ENCODE results near the gene TNFRSF1A.

Gene TNFRSF1A

GRCh38 chr12:6382371-6382770 lies 40.5 kb upstream of the TNFRSF1A start:
- H3K79me2 ChIP-seq (ENCODE audit: control insufficient read depth, insufficient read depth, low read length, unreplicated experiment) = peaks cover 38% of the 10 kb centered on the region
- peaks cover 12% of the 10 kb centered on the region for H3K36me3 ChIP-seq (ENCODE audit: insufficient read depth, low read length)
- H2AFZ ChIP-seq (ENCODE audit: low read length, unreplicated experiment) = no peak overlapping the region
- no peak overlapping the region for H3K4me3 ChIP-seq (ENCODE audit: low read depth, low read length)
- no peak overlapping the region for H3K27ac ChIP-seq (ENCODE audit: low read depth, low read length)
- no peaks in the 10 kb centered on the region for H3K27me3 ChIP-seq (ENCODE audit: insufficient read depth, low read length)
- H3K4me1 ChIP-seq (ENCODE audit: control insufficient read depth, insufficient read depth, low read length, unreplicated experiment) = peaks cover 30% of the 10 kb centered on the region

GRCh38 chr12:6380141-6381121 lies 38.6 kb upstream of the TNFRSF1A start:
- H3K4me3 ChIP-seq (ENCODE audit: low read depth, low read length) = no peak overlapping the region
- peaks cover 35% of the 10 kb centered on the region for H3K4me1 ChIP-seq (ENCODE audit: control insufficient read depth, insufficient read depth, low read length, unreplicated experiment)
- no peaks in the 10 kb centered on the region for H3K36me3 ChIP-seq (ENCODE audit: insufficient read depth, low read length)
- no peak overlapping the region for H2AFZ ChIP-seq (ENCODE audit: low read length, unreplicated experiment)
- H3K27ac ChIP-seq (ENCODE audit: low read depth, low read length) = no peak overlapping the region
- H3K27me3 ChIP-seq (ENCODE audit: insufficient read depth, low read length) = no peaks in the 10 kb centered on the region
- peaks cover 22% of the 10 kb centered on the region for H3K79me2 ChIP-seq (ENCODE audit: control insufficient read depth, insufficient read depth, low read length, unreplicated experiment)

- Histone ChIP-seq H3K79me2 (ENCODE audit: control insufficient read depth, insufficient read depth, low read length, unreplicated experiment) (peaks cover 7% of the 10 kb centered on the region), H2AFZ (ENCODE audit: low read length, unreplicated experiment) (no peak overlapping the region), H3K4me3 (ENCODE audit: low read depth, low read length) (no peak overlapping the region), H3K27me3 (ENCODE audit: insufficient read depth, low read length) (no peaks in the 10 kb centered on the region), H3K4me1 (ENCODE audit: control insufficient read depth, insufficient read depth, low read length, unreplicated experiment) (peaks cover 46% of the 10 kb centered on the region), H3K36me3 (ENCODE audit: insufficient read depth, low read length) (no peaks in the 10 kb centered on the region), H3K27ac (ENCODE audit: low read depth, low read length) (no peak overlapping the region)
These were observed 37.0 kb upstream of the TNFRSF1A start for GRCh38 chr12:6378709-6379472.

GRCh38 chr12:6377667-6377994 lies 35.8 kb upstream of the TNFRSF1A start:
- Histone ChIP-seq H3K4me3 (ENCODE audit: low read depth, low read length) (no peak overlapping the region), H3K79me2 (ENCODE audit: control insufficient read depth, insufficient read depth, low read length, unreplicated experiment) (no peaks in the 10 kb centered on the region), H3K4me1 (ENCODE audit: control insufficient read depth, insufficient read depth, low read length, unreplicated experiment) (peaks cover 49% of the 10 kb centered on the region), H3K27ac (ENCODE audit: low read depth, low read length) (peak overlapping the region; percentile 78), H3K36me3 (ENCODE audit: insufficient read depth, low read length) (no peaks in the 10 kb centered on the region), H2AFZ (ENCODE audit: low read length, unreplicated experiment) (no peak overlapping the region), H3K27me3 (ENCODE audit: insufficient read depth, low read length) (no peaks in the 10 kb centered on the region)

GRCh38 chr12:6376870-6377666 lies 35.2 kb upstream of the TNFRSF1A start:
- Histone ChIP-seq H2AFZ (ENCODE audit: low read length, unreplicated experiment) (no peak overlapping the region), H3K27me3 (ENCODE audit: insufficient read depth, low read length) (no peaks in the 10 kb centered on the region), H3K27ac (ENCODE audit: low read depth, low read length) (peak overlapping the region; percentile 78), H3K36me3 (ENCODE audit: insufficient read depth, low read length) (no peaks in the 10 kb centered on the region), H3K4me3 (ENCODE audit: low read depth, low read length) (peak overlapping the region; percentile 2; the same call in 1 of the 2 replicates), H3K79me2 (ENCODE audit: control insufficient read depth, insufficient read depth, low read length, unreplicated experiment) (no peaks in the 10 kb centered on the region), H3K4me1 (ENCODE audit: control insufficient read depth, insufficient read depth, low read length, unreplicated experiment) (peaks cover 53% of the 10 kb centered on the region)

GRCh38 chr12:6376079-6376869 lies 34.4 kb upstream of the TNFRSF1A start:
- H3K36me3 ChIP-seq (ENCODE audit: insufficient read depth, low read length) = no peaks in the 10 kb centered on the region
- no peaks in the 10 kb centered on the region for H3K27me3 ChIP-seq (ENCODE audit: insufficient read depth, low read length)
- H3K4me3 ChIP-seq (ENCODE audit: low read depth, low read length) = peak overlapping the region; percentile 2; the same call in 1 of the 2 replicates
- no peak overlapping the region for H2AFZ ChIP-seq (ENCODE audit: low read length, unreplicated experiment)
- H3K79me2 ChIP-seq (ENCODE audit: control insufficient read depth, insufficient read depth, low read length, unreplicated experiment) = no peaks in the 10 kb centered on the region
- H3K27ac ChIP-seq (ENCODE audit: low read depth, low read length) = peak overlapping the region; percentile 78
- peaks cover 59% of the 10 kb centered on the region for H3K4me1 ChIP-seq (ENCODE audit: control insufficient read depth, insufficient read depth, low read length, unreplicated experiment)

GRCh38 chr12:6375269-6376078 lies 33.6 kb upstream of the TNFRSF1A start, which contains the start of gene SCNN1A:
Gene SCNN1A, minus strand, starts transcription at chr12:6375563. Its CDS starts 780 bp downstream, at chr12:6374783.
- H3K27me3 ChIP-seq (ENCODE audit: insufficient read depth, low read length) = no peaks in the 10 kb centered on the region
- no peaks in the 10 kb centered on the region for H3K79me2 ChIP-seq (ENCODE audit: control insufficient read depth, insufficient read depth, low read length, unreplicated experiment)
- peaks cover 67% of the 10 kb centered on the region for H3K4me1 ChIP-seq (ENCODE audit: control insufficient read depth, insufficient read depth, low read length, unreplicated experiment)
- H3K36me3 ChIP-seq (ENCODE audit: insufficient read depth, low read length) = no peaks in the 10 kb centered on the region
- peak within 1 kb of the TSS; percentile 78 for H3K27ac ChIP-seq (ENCODE audit: low read depth, low read length)
- H3K4me3 ChIP-seq (ENCODE audit: low read depth, low read length) = peak within 1 kb of the TSS; percentile 2; the same call in 1 of the 2 replicates
- H2AFZ ChIP-seq (ENCODE audit: low read length, unreplicated experiment) = no peak within 1 kb of the TSS

- Histone ChIP-seq H3K27ac (ENCODE audit: low read depth, low read length) (no peak overlapping the region), H3K27me3 (ENCODE audit: insufficient read depth, low read length) (no peaks in the 10 kb centered on the region), H3K4me1 (ENCODE audit: control insufficient read depth, insufficient read depth, low read length, unreplicated experiment) (peaks cover 73% of the 10 kb centered on the region), H2AFZ (ENCODE audit: low read length, unreplicated experiment) (no peak overlapping the region), H3K36me3 (ENCODE audit: insufficient read depth, low read length) (no peaks in the 10 kb centered on the region), H3K79me2 (ENCODE audit: control insufficient read depth, insufficient read depth, low read length, unreplicated experiment) (no peaks in the 10 kb centered on the region), H3K4me3 (ENCODE audit: low read depth, low read length) (no peak overlapping the region)
These were observed 32.9 kb upstream of the TNFRSF1A start for GRCh38 chr12:6374786-6375160.

- Histone ChIP-seq H2AFZ (ENCODE audit: low read length, unreplicated experiment) (no peak overlapping the region), H3K27me3 (ENCODE audit: insufficient read depth, low read length) (no peaks in the 10 kb centered on the region), H3K36me3 (ENCODE audit: insufficient read depth, low read length) (no peaks in the 10 kb centered on the region), H3K4me1 (ENCODE audit: control insufficient read depth, insufficient read depth, low read length, unreplicated experiment) (peaks cover 73% of the 10 kb centered on the region), H3K27ac (ENCODE audit: low read depth, low read length) (no peak overlapping the region), H3K79me2 (ENCODE audit: control insufficient read depth, insufficient read depth, low read length, unreplicated experiment) (no peaks in the 10 kb centered on the region), H3K4me3 (ENCODE audit: low read depth, low read length) (no peak overlapping the region)
These were observed 32.3 kb upstream of the TNFRSF1A start for GRCh38 chr12:6374028-6374785.
